Stimulated activated CD8-positive, alpha-beta memory T cell treated with anti-CD3 and anti-CD28 coated beads, Interleukin-2, amount 100 ng/mL, for 1 hour (primary cell): ENCODE measurements around the gene ENTPD7.

Experiments
- DNase-seq, 2 donors: peaks; one replicate each; pipeline ENCODE4 v3.0.0-alpha.2; 2020; ENCODE audit warnings: low read depth in 2 of 2

The ENTPD7 gene

DNA sequence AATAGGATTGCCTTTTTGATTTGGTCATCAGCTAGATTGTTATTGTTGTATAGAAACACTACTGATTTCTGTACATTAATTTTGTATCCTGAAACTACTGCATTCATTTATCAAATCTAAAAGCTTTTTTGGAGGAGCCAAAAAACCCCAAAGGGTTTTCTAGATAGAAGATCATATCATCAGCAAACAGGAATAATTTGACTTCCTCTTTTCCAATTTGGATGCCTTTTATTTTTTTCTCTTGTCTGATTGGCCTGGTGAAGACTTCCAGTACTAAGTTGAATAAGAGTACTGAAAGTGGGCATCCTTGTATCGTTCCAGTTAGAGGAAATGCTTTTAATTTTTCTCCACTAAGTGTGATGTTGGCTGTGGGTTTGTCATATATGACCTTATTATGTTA lies 10.6 kb upstream of the ENTPD7 start:
- DNase-seq, result no peak

DNA sequence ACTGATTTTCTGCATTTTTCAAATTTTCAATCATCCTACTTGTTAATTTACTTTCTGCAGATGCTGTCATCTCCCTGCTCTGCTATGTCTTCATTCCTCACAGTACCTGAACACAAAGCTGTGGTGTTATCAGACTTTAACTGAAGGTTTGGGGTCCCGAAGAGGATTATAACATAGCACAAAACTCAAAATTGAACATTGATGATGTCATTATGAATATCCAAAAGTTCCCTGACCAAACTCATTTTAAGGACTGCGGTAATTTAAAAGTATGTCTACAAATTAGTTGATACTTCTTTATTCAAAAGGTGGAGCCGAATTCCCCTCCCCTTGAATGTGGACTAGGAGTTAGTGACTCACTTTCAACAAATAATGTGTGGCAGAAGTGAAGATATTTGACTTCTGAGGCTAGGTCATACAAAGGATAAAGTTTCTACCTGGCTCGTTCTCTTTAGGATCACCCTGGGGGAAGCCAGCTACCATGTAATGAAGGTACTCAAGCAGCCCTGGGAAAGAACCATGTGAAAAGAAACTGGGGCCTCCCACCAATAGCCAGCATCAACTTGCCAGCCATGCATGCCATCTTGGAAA lies 6.4 kb upstream of the ENTPD7 start:
- DNase-seq, result no peak

DNA sequence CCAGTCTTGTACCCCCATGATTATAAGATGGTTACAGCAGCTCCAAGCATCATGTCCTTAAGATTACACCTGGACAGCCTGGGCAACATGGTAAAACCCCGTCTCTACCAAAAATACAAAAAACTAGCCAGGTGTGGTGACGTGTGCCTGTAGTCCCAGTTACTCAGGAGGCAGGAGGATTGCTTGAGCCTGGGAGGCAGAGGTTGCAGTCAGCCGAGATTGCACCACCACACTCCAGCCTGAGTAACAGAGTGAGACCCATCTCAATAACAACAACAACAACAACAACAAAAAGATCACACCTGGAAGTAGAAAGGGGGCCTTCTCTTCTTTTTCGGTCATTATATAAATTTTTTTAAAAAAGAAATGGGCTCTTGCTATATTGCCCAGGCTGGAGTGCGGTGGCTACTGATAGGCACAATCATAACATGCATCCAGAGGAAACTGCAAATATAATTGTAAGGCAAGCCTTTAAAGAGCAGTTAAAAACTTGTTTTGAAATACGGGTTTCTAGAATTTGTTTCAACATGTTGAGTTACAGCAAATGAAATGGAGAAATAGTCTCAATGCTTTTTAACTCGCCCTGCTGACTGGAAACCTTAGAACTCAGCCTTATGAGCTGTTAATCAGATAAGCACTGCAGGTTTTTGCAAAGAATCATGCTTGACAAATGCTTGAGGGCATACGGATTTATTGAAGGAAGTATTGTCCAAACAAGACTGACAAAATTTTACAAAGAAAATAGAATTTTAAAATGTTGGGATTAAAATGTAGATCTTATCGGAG lies 4.7 kb upstream of the ENTPD7 start:
- no peak for DNase-seq

DNA sequence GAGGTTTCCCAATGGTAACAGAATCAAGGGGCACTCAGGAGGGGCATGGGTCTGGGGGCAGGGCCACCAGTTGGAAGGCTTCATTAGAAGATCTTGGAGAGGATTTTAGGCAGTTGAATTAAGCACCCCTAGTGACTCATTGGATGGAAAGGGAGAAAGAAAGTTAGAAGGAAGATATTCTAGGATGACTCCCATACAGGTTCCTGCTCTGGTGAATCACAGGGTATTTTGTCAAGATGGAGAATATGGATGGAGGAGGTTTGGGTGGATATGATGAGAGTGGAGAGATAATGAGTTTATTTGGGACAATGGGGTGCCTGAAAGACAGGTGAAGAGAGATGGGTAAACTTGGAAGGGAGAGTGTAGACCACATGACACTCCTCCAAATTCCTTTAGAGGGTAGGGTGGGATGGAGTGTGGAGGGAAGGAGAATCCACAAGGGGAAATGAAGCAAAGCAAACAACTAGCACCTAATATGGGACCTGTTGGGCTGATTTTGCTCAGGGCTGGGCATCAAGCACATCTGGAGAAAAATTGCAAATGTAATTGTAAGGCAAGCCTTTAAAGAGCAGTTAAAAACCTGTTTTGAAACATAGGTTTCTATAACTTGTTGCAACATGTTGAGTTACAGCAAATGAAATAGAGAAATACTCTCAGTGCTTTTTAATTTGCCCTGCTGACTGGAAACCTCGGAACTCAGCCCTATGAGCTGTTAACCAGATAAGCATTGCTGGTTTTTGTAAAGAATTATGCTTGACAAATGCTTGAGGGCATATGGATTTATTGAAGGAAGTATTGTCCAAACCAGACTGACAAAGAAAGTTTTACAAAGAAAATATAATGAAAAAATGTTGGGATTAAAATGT lies 2.9 kb upstream of the ENTPD7 start:
- DNase-seq, result no peak

DNA sequence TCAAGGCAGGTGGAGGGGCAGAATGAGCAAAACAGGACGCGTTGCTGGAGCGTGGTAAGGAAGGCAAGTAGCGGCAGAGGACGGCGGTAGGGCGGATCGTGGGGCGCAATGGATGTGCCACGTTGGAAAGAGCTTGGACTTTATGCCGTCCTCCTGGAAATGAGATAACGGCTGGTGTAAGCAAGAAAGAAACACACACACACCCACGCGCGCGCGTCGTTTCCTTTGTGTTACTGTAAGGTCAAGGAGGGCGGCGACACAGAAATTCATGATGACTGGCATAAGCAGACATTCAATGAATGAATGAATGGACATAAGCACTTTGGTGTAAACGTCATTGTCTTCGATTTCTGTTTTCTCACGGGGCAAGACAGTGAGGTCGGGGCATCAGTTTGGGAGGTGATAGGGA lies 683 bp upstream of the ENTPD7 start:
- DNase-seq, result peak; percentile 10 to 11

DNA sequence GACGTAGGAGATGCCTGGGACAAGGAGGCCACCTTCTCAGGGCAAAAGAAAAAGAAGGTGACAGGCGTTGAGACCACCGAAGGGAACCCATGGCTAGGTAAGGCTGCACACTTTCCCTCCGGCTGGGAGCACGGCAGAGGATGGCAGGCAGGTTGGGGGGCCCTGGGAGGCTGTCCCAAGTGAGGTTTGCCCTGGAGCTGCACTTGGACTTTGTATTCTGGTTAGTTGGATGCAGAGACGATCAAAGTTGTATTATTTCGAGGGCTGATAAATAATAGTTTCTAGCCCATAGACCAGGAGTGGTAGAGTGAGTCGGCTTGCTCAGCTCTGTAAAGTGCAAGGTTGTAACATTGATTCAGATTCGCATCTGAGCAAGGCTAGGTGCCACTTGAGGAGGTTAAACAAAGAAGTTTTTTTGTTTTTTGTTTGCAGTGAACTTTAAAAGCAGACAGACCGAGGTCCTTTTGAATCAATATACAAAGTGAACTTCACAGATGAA lies 608 bp downstream of the ENTPD7 start:
- DNase-seq, result no peak

DNA sequence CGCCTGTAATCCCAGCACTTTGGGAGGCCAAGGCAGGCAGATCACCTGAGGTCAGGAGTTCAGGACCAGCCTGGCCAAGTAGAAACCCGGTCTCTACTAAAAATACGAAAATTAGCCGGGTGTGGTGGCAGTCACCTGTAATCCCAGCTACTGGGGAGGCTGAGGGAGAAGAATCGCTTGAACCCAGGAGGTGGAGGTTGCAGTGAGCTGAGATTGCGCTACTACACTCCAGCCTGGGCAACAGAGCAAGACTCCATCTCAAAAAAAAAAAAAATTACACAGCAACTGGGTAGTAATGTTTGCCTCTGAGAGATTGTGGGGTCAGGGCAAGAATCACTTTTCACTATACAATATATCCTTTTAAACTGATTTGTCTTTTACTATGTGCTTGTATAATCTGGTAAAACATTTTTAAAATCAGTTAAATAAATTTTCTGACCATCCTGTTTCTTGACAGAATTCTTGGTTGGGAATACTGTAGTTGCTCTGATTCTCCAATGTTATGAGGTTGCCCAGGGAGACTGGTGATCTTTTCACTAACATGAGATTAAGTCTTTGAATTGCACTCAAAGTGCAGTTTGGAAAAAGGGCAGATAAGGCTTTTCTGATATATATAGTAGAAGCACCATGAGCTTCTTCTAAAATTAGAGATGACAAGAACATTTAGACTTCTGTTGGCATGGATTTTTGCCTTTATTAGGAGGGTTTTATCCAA lies 1.5 kb downstream of the ENTPD7 start:
- DNase-seq, result no peak

DNA sequence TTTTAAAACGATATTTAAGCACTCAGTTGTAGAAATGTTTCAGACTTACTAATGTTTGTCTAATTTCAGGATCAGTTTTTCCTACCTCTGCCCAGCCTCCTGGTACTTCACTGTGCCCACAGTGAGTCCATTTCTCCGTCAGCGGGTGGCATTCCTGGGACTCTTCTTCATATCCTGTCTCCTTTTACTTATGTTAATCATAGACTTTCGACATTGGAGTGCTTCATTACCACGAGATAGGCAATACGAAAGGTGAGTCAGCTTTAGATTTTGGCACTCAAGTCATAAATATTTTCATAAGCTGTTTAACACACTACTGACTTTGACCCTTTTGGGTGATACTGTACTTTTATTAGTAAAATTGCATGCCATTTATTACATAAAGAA lies 2.1 kb downstream of the ENTPD7 start:
- DNase-seq, result no peak

DNA sequence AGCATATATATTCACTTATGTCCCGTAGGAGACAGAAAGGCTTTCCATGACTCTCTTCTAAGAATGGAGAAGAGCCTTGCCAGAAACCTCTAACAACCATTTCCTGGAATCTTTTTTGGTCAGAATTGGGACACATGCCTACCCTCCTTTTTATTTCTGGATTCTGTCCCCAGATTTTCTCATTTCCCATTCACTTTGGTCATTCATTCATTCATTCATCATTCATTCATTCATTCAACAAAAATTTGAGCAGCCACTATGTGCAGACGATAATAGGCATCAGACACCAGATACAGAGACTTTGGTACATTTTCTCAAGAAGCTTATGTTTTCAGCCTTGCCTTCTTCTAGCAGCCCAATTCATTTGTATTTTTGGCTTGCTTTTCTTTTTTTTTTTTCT lies 6.0 kb downstream of the ENTPD7 start:
- no peak for DNase-seq

DNA sequence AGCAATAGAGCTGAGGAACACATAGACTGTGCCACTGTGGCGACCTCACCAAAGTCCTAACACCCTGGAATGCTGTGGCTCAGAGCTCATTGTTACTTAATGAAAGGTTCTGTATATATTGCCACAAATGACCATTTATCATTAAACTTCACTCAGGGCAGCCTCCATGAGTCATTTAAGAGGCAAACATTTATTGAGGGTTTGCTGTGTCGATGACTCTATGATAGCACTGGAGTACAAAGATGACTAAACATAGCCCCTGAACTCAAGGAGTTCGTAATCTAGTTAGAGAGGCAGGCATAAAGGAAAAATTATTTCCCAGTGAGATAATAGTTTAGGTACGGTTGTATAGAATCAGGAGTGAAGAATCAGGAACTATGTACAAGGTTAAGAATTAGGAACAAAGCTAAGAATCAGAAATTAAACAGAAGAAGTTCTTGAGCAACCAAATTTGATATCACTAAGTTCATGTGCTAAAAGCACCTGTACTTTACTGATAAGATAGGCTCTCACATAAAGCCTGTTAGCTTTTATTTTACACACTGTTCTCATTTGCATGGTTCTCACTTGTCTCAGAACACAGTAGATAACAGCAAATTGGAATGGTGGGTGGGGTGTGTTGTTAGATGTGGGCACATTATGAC lies 7.9 kb downstream of the ENTPD7 start:
- DNase-seq, result no peak

DNA sequence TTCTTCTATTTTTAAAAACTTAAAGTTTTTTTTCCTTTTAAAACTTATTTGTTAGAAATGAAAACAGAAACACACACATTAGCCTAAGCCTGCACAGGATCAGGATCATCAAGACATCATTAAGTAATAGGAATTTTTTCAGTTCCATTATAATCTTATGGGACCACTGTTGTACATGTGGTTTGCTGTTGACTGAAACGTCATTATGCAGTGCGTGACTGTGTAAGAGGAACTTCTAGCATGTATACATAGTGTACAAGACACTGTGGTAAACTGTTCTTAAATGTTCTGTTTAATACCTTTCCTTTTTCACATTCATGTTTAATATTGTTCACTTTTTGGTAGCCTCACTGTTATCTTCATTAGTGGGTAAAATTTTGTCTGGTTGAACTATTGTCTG lies 12.1 kb downstream of the ENTPD7 start:
- no peak for DNase-seq

DNA sequence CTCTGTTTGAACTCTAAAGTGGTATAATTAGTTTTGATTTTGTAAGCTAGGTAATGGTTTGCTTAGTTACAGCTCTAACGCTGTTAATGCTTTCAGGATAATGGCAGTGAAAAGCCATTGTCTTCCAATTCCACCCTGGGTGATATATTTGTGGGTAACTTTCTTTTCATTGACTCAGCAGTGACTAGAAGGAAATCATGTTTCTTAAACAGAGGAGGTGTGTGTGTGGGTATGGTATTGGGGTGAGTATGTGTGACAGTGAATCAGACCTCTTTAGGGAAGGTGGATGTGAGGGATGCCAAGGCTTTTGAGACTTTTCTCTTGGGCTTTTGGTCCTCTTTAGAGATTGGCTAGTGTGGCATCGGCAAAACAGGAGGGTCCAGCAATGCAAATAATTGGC lies 13.6 kb downstream of the ENTPD7 start:
- no peak for DNase-seq

DNA sequence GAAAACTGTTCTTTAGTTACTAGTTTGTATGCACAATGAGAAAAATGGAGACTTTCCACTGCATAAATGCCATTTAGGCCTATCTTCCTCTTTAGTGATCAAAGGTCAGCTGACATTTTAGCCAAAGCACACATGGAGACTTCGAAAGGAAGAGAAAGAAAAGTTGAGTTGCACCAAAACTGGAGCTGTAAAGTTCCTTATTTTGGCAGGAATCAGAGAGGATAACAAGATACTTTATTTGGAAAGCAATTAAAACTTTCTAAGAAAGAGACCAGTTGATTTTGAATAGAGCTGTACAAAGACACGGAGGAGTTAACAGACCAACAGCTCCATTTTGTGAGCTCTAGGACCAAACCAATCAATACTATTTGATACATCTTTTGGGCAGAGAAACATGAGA lies 14.2 kb downstream of the ENTPD7 start:
- DNase-seq, result no peak

DNA sequence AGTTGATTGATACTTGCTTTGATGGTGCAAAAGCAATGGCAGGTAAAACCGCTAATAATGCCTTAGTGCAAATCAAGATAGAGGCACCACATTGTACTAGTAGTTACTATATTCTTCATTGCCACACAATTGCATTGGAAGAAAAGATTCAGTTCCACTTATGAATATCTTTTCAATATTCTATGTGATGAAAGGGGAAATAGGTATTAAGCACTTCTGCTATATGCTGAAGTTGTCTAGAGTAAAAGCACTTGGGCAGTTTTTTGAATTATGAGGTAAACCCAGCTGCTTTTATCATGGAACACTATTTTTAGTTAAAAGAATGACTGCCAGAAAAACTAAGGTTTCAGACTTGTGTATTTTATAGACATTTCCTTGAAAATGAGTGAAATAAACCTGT lies 15.5 kb downstream of the ENTPD7 start:
- DNase-seq, result no peak

DNA sequence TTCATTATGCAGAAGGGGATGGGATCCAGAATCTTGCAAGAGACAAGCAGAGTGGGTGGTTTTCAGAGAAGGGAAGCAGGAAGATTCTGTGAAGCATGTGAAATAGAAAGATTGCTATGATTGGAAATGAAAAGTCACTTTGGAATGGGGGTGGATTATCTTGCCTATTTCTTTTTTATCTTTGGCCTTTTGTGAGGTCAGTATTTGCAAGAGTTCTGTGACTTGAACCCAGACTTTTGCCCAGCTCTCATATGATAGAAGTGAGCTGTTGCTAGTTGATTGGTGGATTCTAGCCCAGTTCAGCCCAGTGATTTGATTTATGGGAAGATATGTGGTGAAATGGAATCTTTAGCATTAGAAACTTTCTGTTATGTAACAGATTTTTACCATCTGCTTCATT lies 17.1 kb downstream of the ENTPD7 start:
- DNase-seq, result no peak

DNA sequence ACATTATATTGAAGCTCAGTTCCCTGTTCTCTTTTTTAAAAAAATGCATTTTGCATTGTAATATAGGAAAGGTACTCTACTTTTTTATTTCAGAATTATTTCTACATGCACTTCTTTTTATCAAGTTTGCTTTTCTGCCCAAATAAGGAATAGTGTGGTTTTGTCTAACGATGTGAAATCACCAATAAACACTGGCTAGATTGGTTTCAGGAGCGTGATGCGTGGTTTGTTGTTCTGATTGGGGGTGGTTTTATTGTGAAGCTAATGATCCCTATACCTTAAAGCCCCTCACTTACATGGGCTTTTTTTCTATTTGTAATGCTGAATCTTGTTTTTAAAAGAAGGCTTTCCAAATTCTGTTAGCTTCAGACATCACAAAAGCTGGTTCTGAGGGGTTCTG lies 17.6 kb downstream of the ENTPD7 start:
- DNase-seq, result no peak

DNA sequence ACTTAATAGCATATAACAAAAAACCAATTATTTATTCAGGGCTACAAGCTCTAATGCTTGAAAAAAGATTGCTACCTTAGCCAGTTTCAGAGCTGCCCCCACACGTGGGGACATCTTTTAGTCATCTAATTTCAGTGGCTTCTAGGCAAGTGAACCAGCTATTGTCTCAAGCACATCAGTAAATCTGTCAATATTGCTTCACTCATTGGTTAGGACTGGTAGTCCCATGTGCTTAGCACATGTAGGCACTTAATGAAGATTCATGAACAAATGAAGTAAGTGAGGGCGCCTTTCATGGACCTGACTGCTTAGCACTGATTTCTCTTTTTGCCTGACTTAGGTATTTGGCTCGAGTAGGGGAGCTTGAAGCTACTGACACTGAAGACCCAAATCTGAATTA lies 19.6 kb downstream of the ENTPD7 start:
- DNase-seq, result no peak

DNA sequence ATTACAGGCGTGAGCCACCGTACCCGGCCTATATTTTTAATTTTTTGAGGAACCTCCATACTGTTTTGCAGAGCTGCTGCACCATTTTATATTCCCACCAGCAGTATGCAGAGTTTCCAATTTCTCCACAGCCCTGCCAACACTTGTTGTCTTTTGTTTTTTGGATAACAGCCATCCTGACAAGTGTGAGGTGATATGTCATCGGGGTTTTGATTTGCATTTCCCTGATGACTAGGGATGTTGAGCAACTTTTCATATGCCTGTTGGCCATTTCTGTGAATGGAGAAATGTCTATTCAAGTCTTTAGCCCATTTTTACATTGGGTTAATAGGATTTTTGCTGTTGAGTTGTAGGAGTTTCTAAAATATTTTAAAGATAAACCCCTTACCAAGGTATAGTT lies 22.2 kb downstream of the ENTPD7 start:
- no peak for DNase-seq

DNA sequence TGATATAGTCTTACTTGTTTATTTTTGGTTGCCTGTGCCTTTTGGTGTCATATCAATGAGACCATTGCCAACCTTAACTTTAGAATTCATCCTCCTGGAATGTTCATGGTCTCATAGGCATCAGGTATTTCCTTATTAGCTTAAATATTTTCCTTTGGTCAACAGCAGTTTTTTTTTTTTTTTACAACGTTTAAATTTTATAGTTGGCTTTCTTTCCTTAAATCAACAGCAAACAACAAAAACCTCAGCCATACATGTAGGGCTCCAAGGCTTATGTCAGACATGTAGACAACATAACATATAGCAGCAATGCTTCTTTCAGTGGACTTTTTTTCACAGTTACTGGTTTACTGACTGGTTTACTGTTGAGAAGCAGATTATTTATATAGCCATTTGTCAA lies 22.7 kb downstream of the ENTPD7 start:
- no peak for DNase-seq

DNA sequence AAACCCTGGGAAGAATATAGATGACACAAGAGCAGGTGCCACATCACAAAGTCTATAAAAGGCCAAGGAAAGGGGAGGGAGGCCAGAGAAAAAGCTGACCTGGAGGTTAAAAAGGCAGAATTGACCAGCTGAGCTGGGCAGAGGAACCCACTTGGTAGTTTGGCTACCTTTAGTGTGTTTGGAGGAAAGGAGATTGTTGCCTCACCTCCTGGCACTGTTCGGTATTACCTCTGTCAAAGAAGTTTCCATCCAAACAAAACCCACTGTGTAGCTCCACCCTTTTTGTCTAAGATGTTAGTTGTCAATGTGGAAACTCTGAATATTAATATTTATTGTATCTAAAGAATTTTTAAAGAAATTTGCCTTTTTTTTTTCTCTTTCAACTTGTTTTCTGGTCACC lies 23.4 kb downstream of the ENTPD7 start:
- no peak for DNase-seq

DNA sequence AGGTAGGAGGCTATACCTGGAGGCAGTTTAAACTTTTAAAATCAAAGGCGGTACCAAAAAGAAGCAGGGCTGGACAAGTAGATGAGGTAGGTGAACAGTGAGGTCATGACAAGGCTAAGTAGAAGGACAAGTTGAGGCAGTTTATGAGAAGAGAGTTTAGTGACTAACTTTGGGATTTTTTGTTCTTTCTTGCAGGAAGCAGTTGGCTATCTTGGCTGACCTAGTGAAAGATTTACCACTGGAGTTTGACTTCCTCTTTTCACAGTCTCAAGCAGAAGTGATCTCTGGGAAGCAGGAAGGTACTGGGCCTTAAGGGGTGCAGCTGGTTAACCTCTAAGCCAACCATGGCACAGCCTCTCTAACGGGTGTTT lies 26.3 kb downstream of the ENTPD7 start:
- no peak for DNase-seq

DNA sequence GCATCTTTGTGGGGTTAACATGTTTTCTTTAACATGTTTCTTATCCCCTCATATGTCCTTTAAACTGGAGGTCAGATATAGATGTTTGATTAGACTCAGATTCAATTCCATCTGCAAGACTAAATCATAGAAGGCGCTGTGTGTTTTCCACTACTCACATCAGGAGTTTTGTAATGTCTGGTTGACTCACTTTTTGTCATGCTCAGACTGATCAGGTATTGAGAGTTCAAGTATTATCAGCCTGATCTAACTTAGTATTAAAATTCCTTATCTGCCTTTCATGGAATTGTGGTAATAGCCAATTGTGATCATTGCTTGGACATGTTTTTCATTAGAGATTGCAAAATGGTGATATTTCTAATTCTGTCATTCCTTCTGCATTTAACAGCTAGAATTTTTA lies 30.2 kb downstream of the ENTPD7 start:
- no peak for DNase-seq
